Non-pigmented ciliary epithelial cell (primary cell): ENCODE results near the gene KDM4F.
"Not testable (repeated sequence)": the region's sequence is repeated elsewhere in the genome, so short reads cannot be mapped to it uniquely, and the experiment has no call there.

ENCODE experiments used
- DNase-seq: peaks from one replicate; pipeline ENCODE4 v3.0.0-alpha.2; 2010; ENCODE audit warnings: low read depth

Gene KDM4F

DNA sequence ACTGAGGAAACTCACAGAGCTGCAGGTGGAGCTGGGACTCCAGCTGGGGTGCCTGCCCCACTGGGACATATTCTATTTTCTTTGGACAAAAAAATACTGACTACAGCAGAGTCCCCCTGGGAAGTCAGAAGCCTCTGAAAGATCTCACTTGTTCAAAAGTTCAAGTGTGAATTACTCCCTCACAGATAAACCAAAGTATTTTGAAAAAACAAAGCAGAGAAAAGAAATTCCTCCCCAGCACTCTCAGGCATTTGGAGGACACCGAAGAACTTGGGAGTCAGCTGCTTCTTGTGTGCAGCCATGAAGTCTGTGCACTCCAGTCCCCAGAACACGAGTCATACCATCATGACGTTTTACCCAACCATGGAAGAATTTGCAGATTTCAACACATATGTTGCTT, at the start of gene KDM4F:
Gene KDM4F, plus strand, starts transcription at position 301 of the 400 bp plus-strand sequence.
- not testable (repeated sequence) for DNase-seq

DNA sequence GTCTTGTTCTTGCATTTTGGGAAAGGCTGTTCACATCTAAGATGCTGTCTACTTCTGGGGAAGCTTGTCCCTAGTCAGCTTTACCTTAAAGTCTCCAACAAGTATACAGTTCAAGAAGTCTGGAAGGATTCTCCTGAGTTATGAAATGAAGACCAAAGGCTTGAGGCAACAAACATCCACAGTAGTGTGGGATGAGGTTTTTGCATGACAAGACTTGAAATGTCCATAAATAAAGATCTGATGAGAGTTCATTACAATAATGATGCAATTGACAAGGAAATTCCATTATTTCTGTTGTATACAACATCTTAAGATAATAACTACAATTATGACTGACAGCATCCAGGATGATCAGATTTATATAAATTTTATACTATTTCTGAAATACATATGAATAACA, 45.5 kb upstream of the KDM4F start:
- no peak for DNase-seq

DNA sequence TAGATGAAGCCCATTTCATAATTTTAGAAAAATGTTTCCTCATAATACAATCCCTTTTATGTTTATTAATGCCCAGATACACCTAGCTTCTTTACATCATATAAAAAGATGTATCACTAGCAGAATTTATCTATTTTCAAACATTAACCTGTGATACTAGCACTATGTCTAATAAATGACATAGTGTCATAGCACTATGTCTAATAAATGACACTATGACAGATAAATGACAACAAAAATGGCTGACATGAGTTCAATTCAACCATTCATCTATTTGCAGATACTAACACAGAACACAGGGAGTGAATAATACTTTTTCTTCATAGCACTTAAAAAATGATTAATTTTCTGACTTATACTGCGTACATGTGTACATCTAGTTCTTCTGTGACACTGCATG, 43.6 kb upstream of the KDM4F start:
- DNase-seq, result no peak

DNA sequence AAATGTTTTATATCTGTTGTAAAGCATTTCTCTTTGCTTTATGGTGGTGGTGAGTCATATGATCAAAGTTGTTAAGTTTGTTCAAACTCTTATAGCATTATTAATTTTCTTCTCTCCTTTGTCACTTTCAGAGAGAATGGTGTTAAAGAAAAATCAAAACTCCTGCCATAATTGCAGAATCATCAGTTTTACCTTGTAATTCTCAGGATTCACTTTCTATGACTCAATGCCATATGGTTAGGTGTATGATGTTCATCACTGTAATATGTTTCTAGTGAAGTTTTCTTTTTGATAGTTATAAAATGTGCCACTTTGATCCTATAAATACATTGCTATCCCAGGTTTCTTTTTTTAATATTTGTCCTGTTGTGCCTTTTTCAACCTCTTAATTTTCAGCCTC, 37.8 kb upstream of the KDM4F start:
- no peak for DNase-seq

DNA sequence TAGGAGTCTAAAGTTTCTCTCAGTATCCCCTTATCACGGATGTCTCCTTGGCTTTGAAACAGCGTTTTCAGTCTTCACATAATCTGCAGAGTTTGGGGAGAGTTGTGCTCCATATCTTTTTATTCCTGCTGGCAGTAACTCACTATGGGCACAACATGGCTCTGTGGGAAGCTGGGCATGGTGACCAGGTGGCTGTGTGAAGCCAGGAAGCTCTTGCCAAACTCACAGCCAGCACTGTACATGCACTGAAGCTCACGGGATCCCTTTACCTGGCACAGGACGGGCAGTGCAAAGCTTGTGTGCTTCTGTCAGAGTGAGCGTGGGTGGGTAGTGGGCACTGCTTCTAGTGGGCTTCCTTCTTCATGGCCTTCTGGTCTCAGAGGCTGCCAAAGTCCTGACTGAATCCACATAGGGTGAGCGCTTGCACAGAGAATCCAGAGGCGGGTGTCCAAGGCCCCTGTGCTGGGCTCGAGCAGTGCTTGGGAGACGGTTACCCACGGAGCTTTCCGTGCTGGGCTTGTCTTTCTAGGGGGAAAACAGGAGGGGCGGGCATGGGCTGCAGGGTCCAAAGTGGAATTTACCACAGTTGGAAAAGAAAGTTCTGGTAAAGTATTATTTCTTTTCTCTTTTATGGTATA, 34.9 kb upstream of the KDM4F start:
- no peak for DNase-seq

DNA sequence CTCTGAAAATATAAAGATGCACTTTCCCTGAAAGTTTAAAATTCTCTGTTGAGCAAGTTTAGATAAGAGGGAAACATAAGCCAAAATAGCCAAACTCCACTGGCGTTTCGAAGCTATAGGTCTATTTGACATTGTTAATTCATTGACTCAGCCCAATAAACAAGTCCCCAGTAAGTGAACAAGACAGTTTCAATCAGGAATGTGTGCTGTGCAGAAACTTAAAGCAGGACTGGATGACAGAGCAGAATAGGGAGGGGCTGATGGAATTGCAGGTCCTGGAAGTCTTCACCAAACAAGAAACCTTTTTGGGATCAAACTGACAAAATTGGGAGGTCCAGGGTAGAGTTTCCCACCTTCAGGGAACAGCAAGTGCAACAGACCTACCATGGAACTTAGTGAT, 33.1 kb upstream of the KDM4F start:
- no peak for DNase-seq

DNA sequence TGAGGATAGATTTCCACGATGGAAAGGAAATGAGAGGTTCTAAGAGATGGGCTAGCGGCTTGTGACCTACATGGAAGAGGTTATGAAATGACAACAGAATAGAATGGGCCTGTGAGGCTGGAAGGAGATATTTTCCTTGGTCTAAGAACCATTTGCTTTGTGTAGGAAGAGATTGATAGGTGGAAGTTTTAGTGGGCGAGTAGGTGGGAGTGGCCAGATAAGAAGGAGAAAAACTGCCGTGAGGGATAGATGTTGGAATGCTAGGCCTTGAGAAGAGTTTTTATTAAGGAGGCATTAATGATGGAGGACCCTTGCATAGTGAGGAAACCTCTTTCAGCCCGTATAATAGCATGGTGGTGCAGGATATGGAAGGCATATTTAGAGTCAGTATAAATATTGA, 27.8 kb upstream of the KDM4F start:
- not testable (repeated sequence) for DNase-seq

DNA sequence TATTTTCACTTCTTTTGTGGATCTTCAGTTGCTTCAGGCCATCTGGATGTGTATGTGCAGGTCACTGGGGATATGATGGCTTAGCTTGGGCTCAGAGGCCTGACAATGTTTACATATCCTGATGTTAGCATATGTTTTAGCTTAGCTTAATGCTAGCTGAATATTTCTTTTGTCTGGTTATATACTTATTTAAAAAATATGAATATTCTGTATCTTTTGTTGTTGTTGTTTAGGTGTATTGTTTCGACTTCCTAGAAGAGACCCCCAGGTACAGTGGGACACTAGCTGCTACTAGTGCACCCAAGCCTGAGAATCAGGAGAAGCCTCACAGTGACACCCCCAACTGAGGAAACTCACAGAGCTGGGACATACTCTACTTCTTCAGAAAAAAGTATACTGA, 24.3 kb upstream of the KDM4F start, which contains the start of gene KDM4E:
Gene KDM4E, plus strand, starts transcription at position 301 of the 400 bp plus-strand sequence. CDS start 300 bp downstream, outside the sequence.
- DNase-seq, result no peak

DNA sequence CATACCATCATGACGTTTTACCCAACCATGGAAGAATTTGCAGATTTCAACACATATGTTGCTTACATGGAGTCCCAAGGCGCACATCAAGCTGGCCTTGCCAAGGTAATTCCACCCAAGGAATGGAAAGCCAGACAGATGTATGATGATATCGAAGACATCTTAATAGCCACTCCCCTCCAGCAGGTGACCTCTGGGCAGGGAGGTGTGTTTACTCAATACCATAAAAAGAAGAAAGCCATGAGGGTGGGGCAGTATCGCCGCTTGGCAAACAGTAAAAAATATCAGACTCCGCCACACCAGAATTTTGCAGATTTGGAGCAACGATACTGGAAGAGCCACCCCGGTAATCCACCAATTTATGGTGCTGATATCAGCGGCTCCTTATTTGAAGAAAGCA, 23.6 kb upstream of the KDM4F start:
- not testable (repeated sequence) for DNase-seq

DNA sequence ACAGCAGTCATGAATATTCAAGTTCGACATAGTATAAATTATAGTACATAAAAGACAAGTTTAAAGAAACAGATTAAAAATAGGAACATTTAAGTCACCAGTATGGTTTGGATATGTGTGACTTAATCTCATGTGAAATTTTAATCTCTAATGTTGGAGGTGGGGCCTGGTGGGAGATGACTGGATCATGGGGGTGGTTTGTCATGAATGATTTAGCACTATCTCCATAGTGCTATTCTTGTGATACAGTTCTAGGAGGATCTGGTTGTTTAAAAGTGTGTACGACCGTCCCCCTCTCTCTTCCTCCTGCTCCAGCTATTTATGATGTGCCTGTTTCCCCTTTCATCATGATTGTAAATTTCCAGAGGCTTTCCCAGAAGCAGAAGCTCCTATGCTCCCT, 20.9 kb upstream of the KDM4F start:
- DNase-seq, result no peak

DNA sequence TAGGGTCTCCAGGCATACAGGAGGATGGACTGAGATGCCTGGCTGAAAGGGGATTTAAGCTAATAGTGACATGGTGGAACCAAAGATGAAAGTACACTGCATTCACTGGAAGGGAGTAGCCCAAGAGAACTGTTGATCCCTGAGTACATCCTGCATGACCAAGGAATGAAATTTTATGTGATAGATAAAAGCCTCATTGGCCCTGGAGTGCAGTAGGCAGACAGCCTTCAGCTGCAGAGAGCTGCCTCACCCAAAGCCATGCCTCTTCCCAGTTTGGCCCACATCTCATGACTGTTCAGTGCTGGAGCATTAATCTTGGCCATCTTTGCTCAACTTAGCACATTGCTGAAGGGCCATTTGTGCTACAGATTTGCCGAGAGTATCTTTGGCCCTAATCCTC, 16.2 kb upstream of the KDM4F start:
- no peak for DNase-seq

DNA sequence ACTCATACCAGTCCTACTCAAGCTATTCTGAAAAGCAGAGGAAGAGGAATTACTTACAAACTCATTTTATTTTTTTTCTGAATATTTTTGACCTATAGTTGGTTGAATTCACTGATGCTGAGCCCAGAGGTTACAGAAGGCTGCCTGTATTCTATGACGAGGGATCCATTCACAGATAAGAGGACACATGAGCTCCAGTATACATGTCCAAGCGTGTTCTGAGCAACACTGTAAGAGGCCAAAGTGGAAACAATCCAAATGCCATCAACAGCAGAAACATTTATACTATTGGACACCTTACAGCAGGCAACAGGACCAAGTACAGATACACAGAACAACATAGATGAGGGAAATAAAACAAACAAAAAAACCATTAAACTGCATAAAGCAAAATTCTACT, 13.9 kb upstream of the KDM4F start:
- no peak for DNase-seq

DNA sequence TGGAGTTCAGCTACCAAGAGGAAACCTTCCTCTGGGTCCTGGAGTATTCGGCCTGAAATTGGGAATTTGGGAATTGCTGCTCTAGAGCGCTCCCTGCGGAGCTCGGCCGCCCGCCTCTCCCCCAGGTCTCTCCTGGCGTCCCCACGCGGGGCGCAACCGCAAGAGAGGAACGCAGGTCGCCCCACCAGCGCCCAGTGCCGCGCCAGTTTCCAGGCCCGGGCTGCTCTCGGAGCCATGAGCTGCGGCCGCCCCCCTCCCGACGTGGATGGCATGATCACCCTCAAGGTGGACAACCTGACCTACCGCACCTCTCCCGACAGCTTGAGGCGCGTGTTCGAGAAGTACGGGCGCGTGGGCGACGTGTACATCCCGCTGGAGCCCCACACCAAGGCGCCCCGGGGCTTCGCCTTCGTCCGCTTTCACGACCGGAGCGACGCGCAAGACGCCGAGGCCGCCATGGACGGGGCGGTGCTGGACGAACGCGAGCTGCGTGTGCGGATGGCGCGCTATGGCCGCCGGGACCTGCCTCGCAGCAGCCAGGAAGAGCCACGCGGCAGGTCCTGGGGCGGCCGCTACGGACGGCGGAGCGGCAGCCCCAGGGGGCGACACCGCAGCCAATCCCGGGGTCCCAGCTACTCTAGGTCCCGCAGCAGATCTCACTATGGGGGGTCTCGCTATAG, 11.7 kb upstream of the KDM4F start:
- not testable (repeated sequence) for DNase-seq

DNA sequence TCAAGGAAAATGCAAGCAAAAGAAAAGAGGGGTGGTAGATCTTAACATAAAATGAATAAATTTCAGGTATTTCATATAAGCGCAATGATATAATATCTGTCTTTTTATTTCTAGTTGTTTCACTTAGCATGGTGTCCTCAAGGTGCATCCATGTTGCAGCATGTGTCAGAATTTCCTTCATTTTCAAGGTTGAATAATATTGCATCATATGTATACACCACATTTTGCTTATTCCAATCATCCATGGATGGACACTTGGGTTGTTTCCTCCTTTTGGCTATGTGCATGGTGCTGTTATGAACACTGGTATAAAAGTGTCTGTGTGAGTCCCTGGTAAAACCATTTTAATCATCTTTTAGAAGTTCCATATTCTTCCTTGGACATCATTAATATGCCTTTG, 7.0 kb upstream of the KDM4F start:
- no peak for DNase-seq

DNA sequence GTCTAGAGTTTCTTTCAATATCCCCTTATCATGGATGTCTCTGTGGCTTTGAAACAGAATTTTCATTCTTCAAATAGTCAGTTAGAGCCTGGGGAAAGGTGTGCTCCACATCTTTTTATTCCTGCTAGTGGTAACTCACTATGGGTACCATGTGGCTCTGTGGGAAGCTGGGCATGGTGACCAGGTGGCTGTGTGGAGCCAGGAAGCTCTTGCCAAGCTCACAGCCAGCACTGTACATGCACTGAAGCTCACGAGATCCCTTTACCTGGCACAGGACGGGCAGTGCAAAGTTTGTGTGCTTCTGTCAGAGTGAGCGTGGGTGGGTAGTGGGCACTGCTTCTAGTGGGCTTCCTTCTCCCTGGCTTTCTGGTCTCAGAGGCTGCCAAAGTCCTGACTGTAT, 6.3 kb upstream of the KDM4F start:
- DNase-seq, result no peak

DNA sequence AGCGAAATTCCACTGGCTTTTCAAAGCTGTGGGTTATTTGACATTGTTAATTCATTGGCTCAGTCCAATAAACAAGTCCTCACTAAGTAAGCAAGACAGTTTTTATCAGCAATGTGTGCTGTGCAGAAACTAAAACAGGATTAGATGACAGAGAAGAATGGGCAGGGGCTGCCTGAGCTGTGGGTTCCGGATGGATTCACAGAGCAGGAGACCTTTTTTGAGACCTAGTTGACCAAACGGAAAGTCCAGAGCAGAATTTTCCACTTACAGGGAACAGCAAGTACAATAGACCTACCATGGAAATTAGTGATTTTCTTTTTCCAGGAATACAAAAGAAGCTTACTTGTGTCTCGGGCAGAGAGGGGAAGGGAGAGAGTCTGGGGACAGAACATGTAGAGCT, 5.2 kb upstream of the KDM4F start:
- no peak for DNase-seq

DNA sequence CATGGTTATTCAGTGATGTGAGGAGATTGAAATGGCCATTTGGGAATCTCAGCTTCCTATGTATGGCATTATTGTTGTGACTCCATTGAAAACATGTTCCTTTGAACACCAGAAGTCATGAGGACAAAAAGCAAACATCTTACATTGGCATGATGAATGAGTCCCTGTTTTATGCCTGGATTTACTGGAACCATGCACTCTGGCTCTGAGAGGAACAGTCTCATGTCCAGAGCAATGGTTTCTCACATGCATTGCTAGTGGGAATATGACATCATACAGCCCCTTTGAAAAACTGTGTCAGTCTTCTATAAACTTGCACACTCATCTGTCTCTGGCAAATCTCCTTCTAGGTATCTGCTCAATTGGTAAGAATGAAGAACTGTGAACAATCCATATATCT, 3.4 kb upstream of the KDM4F start:
- no peak for DNase-seq

DNA sequence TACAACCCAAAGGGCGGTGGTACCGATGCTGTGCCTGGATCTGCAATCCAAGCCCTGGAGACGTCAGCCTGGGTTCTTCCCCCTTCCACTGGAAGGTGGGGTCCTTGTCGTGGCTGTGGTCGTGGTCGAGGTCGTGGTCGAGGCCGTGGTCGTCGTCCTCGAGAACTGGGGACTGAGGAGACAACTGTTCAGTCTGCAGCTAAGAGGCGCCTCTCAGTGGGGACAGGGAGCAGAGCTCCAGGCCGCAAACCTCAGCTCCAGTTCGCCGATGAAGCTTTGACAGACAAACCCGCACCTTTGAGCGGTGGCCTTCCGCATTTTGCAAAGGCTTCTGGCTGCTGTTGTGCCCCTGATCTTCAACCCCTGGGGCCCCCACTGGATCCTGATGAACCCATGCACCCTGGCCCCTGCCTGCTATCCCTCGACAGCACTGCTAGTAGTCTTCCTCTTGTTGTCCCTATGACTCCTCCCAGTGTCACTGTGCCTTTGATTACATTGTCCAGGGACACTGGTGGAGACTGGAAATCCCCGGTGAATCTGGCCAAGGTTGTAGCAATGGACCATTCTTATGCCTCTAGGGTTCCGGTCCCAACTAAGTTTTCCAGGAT, 1.5 kb downstream of the KDM4F start:
- DNase-seq, result no peak

DNA sequence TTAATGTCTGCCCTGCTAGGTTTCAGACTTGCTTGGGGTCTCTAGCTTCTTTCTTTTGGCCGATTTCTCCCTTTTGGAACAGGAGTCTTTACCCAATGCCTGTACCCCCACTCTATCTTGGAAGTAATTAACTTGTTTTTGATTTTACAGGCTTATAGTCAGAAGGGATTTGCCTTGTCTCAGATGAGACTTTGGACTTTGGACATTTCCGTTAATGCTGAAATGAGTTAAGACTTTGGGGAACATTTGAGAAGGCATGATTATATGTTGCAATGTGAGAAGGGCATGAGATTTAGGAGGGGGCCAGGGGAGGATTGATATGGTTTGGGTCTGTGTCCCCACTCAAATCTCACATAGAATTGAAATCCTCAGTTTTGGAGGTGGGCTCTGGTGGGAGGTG, 5.1 kb downstream of the KDM4F start:
- DNase-seq, result no peak

DNA sequence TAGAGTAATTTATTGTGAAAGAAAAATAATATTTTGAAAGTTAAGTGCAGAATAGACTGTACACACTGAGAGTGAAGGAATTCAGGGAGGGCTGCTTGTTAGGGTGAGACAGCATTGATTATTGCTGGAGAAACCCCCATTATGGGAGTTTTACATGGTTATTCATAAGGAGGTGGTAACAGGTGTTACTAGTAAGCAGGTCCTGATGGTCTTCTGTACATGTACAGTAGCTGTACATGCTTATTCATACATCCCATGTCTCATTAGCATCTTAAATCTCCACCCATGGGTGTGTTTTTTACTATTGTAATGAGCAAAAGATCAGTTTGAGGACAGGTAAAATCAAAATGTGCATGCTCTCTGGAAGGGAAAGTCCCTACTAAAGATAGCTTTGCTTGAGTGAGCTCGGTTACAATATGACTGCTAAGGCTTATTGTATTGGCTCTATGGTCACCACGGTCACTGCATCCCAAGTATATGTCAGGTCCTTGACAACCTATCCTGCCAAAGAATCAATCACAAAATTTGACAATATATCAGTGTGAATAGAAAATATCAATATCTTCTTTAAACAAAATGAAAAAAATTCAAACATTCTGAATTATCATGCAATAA, 6.2 kb downstream of the KDM4F start:
- no peak for DNase-seq

DNA sequence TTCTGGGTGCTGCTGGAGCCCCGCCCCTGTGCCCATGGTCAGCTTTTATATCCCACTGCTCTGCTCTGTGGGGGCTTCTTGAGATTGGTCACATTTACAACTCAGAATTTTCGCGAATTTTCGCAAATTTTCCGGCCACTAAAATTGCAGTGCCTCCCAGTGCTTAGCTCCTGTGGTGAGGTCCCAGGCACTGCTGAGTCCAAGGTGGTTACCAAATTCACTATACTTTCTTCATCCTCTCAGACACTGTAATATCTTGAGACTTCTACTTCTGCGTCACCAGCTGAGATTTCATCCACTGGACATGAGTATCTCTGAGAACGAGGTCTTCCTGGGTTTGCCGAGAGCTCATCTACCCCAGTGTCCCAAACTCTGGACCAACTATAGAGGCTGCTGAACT, 8.7 kb downstream of the KDM4F start:
- no peak for DNase-seq

DNA sequence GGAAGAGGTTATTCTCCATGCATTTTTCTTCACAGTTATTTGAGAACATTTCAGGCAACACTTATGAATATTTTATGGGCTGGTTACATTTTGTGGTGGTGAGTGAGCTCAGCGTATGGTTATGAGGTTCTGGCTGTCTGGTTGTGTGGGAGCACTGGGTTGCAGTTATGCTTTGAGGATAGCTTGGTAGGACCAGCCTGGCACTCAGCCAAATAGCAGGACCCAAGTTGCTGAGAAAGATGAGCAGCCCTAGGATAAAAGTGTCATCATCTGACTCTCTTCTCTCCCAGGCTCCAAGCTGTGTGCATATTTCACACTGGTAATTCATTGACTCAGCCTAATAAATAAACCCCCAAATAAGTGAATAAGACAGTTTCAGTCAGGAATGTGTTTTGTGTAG, 9.4 kb downstream of the KDM4F start:
- no peak for DNase-seq

DNA sequence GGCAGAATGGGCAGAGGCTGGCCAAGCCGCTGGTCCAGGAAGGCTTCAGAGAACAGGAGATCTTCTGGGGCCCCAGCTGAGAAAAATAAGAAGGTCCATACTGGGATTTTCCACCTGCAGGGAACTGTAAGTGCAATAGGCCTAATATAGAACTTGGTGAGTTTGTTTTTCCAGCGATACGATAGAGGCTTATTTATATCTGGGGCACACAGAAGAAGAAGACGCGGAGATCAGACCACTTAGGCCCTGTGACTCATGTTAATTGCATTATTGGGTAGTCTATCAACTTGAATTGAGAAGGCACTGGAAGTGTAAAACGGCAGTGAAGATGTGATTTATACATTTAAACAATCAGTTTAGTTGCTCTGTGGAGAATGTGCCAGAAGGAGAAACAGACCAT, 9.8 kb downstream of the KDM4F start:
- DNase-seq, result no peak
